WTC11 (cell line): ENCODE results near the gene WDSUB1. TPM values are rescaled to one million over a fixed set of nuclear protein-coding genes. Genes with fewer than 3 reads are reported as not detected.

Experiments used
- ATAC-seq: fragments of 200-7000 bp; cut with Tn5 transposase; 2 replicates; pipeline ENCODE4 v1.10.0; 2021; ENCODE audit warnings: mild to moderate bottlenecking, moderate library complexity
- CTCF ChIA-PET: fragments of 300-600 bp; sonication (Branson Sonifier 250); formaldehyde crosslinking; loops from one replicate; lab custom pipeline; 2021; ENCODE audit warnings: antibody characterized with exemption; lab: Charles Lee
- POLR2A ChIA-PET: fragments of 350-600 bp; sonication (Branson Sonifier 250); formaldehyde crosslinking; loops from one replicate; lab custom pipeline; 2021; ENCODE audit warnings: antibody characterized with exemption; lab: Charles Lee
- DNase-seq: peaks from one replicate; pipeline ENCODE4 v3.0.0; 2021; ENCODE audit warnings: low spot score
- H3K27ac Mint-ChIP-seq: 2 replicates; pipeline ENCODE4 v1.8.0; 2021; ENCODE audit warnings: mixed read lengths
- H3K27me3 Mint-ChIP-seq: 2 replicates; pipeline ENCODE4 v1.8.0; 2021; ENCODE audit warnings: low read depth, mild to moderate bottlenecking, moderate library complexity, mixed read lengths
- H3K36me3 Mint-ChIP-seq: 2 replicates; pipeline ENCODE4 v1.8.0; 2021; ENCODE audit warnings: mixed read lengths
- H3K4me1 Mint-ChIP-seq: 2 replicates; pipeline ENCODE4 v1.8.0; 2022; ENCODE audit warnings: mixed read lengths
- H3K4me3 Mint-ChIP-seq: 2 replicates; pipeline ENCODE4 v1.8.0; 2021; ENCODE audit warnings: mild to moderate bottlenecking, moderate library complexity, mixed read lengths
- H3K9me3 Mint-ChIP-seq: 2 replicates; pipeline ENCODE4 v1.8.0; 2021; ENCODE audit warnings: mixed read lengths
- ELF4 ChIP-seq: sonication (generic); formaldehyde crosslinking; IDR thresholded peaks from 2 replicates; pipeline ENCODE4 v1.8.1; 2022; ENCODE audit warnings: low read depth, mild to moderate bottlenecking, moderate library complexity, missing genetic modification reagents
- FOXP1 ChIP-seq: sonication (generic); formaldehyde crosslinking; IDR thresholded peaks from 2 replicates; pipeline ENCODE4 v1.8.0; 2022; ENCODE audit warnings: missing genetic modification reagents, mild to moderate bottlenecking, moderate library complexity, borderline replicate concordance
- IRF1 ChIP-seq: sonication (generic); formaldehyde crosslinking; IDR thresholded peaks from 2 replicates; pipeline ENCODE4 v1.8.0; 2023; ENCODE audit warnings: missing genetic modification reagents
- SMAD3 ChIP-seq: sonication (generic); formaldehyde crosslinking; IDR thresholded peaks from 2 replicates; pipeline ENCODE4 v1.8.0; 2022; ENCODE audit warnings: missing genetic modification reagents, mild to moderate bottlenecking, borderline replicate concordance
- SOX15 ChIP-seq: fragments of 250-450 bp; sonication (Bioruptor Pico); IDR thresholded peaks from 2 replicates; pipeline ENCODE4 v1.9.0; 2021; ENCODE audit warnings: mild to moderate bottlenecking
- ZMAT4 ChIP-seq: fragments of 250-450 bp; sonication (Bioruptor Pico); IDR thresholded peaks from 2 replicates; pipeline ENCODE4 v1.9.0; 2021; ENCODE audit warnings: mild to moderate bottlenecking
- ZNF121 ChIP-seq: sonication (generic); formaldehyde crosslinking; IDR thresholded peaks from 2 replicates; pipeline ENCODE4 v1.8.0; 2023; ENCODE audit warnings: missing genetic modification reagents
- ZNF263 ChIP-seq: sonication (generic); formaldehyde crosslinking; IDR thresholded peaks from 2 replicates; pipeline ENCODE4 v1.8.1; 2022; ENCODE audit warnings: low read depth, mild to moderate bottlenecking, moderate library complexity, missing genetic modification reagents
- ZNF317 ChIP-seq: sonication (generic); formaldehyde crosslinking; IDR thresholded peaks from 2 replicates; pipeline ENCODE4 v1.8.1; 2023; ENCODE audit warnings: low read depth, mild to moderate bottlenecking, moderate library complexity, missing genetic modification reagents, borderline replicate concordance
- total RNA-seq: library from RNA; stranded (reverse); gene quantifications from 3 replicates; pipeline ENCODE4 v1.2.3, GENCODE V29; 2021
- TF ChIP-seq, protein P1 (sequence below): fragments of 250-450 bp; sonication (Bioruptor Pico); IDR thresholded peaks from 2 replicates; pipeline ENCODE4 v1.9.0; 2021; ENCODE audit warnings: mild to moderate bottlenecking, borderline replicate concordance
- TF ChIP-seq, protein P2 (sequence below): sonication (generic); formaldehyde crosslinking; IDR thresholded peaks from 2 replicates; pipeline ENCODE4 v1.8.0; 2022; ENCODE audit warnings: mild to moderate bottlenecking, missing genetic modification reagents
- TF ChIP-seq, protein P3 (sequence below): sonication (generic); formaldehyde crosslinking; IDR thresholded peaks from 2 replicates; pipeline ENCODE4 v1.8.0; 2023; ENCODE audit warnings: mild to moderate bottlenecking, missing genetic modification reagents
- TF ChIP-seq, protein P4 (sequence below): sonication (generic); formaldehyde crosslinking; conservative IDR thresholded peaks from 2 replicates; pipeline ENCODE4 v1.8.1; 2022; ENCODE audit warnings: mild to moderate bottlenecking, missing genetic modification reagents

WDSUB1 gene
- total RNA-seq, 1 experiment from 2014 or later = 5.8 TPM

DNA sequence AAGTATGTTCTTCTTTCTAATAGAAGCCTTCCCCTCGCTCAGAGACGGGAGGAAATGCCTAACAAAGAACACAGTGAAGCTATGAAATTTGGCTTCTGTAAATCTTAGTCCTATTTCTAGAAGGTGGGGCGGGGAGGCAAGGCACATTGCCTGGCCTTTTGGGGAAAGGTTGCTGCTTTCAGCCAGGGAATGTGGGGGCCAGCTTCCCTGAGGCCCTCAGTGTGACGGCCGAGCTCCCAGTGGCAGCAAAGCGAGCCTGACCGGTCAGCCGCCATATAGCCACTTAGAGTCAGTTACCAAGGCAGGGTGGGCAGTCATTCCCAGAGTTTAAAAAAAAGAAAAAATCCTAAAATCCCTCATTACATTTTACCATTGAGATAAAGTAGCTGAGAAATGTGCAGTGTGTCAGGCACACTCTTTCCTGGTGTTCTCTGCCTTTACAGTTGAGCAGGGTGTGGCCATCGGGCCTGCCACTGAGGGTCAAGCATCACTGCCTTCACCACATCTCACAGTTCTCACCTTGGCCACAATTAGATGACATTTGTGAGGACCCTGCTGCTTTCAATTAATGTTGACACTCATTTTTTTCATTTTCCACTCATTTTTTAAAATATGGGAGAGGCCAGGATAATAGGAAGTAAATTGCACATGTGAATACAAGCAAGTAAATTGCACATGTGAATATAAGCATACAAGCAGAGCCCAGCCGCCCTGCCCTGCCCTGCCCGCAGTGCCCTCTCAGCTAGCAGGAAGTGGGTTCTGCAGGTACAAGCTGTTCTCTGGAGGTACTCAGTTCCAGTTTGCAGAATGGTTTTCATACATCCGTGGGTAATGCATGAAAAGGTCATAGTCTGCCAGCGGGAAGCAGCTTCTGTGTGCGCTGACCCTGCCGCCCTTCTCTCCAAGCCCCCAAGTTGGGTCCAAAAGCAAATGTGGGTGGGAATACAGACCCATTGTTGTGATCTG is 76.9 kb downstream of the WDSUB1 start (continued):
- TF ChIP-seq, protein P1, sequence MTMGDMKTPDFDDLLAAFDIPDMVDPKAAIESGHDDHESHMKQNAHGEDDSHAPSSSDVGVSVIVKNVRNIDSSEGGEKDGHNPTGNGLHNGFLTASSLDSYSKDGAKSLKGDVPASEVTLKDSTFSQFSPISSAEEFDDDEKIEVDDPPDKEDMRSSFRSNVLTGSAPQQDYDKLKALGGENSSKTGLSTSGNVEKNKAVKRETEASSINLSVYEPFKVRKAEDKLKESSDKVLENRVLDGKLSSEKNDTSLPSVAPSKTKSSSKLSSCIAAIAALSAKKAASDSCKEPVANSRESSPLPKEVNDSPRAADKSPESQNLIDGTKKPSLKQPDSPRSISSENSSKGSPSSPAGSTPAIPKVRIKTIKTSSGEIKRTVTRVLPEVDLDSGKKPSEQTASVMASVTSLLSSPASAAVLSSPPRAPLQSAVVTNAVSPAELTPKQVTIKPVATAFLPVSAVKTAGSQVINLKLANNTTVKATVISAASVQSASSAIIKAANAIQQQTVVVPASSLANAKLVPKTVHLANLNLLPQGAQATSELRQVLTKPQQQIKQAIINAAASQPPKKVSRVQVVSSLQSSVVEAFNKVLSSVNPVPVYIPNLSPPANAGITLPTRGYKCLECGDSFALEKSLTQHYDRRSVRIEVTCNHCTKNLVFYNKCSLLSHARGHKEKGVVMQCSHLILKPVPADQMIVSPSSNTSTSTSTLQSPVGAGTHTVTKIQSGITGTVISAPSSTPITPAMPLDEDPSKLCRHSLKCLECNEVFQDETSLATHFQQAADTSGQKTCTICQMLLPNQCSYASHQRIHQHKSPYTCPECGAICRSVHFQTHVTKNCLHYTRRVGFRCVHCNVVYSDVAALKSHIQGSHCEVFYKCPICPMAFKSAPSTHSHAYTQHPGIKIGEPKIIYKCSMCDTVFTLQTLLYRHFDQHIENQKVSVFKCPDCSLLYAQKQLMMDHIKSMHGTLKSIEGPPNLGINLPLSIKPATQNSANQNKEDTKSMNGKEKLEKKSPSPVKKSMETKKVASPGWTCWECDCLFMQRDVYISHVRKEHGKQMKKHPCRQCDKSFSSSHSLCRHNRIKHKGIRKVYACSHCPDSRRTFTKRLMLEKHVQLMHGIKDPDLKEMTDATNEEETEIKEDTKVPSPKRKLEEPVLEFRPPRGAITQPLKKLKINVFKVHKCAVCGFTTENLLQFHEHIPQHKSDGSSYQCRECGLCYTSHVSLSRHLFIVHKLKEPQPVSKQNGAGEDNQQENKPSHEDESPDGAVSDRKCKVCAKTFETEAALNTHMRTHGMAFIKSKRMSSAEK = no peak
- TF ChIP-seq ZNF121 (no peak), IRF1 (CRISPR knock-in tag) (no peak), SOX15 (CRISPR knock-in tag) (no peak), ZMAT4 (no peak), ZNF263 (CRISPR knock-in tag) (no peak), ELF4 (CRISPR knock-in tag) (no peak)
- TF ChIP-seq, protein P2, sequence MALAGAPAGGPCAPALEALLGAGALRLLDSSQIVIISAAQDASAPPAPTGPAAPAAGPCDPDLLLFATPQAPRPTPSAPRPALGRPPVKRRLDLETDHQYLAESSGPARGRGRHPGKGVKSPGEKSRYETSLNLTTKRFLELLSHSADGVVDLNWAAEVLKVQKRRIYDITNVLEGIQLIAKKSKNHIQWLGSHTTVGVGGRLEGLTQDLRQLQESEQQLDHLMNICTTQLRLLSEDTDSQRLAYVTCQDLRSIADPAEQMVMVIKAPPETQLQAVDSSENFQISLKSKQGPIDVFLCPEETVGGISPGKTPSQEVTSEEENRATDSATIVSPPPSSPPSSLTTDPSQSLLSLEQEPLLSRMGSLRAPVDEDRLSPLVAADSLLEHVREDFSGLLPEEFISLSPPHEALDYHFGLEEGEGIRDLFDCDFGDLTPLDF = no peak

DNA sequence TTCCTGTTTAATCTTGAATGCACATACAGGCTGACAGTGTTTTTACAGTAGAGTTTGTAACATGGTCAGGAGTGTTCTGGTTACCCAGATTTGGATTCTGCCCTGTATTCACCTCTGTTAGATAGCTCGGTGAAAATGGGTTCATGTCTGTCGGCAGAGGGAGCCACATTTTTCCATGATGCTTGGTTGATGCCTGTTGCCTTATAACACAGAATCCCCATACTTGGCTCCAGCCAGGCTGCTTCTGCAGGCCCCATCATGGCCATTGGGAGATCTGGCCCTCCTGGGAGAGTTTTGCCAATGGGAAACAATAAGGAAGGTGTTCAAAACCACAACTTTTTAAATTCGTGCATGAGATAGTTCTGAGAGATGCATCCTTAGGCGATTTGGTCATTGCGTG is 78.1 kb downstream of the WDSUB1 start:
- no peak for DNase-seq
- CTCF ChIA-PET = interaction anchor here (1.0 kb wide), 1 partner anchor 8 kb away, joined by 3 read pairs; no protein-coding TSS in a partner anchor

More for the DNA sequence above, 78.1 kb downstream of the WDSUB1 start:
- H3K36me3 Mint-ChIP-seq = no peaks in the 10 kb centered on the region
- no peak for ATAC-seq
- H3K4me3 Mint-ChIP-seq = no peak overlapping the region
- no peaks in the 10 kb centered on the region for H3K9me3 Mint-ChIP-seq
- no peak overlapping the region for H3K27ac Mint-ChIP-seq
- peaks cover 18% of the 10 kb centered on the region for H3K4me1 Mint-ChIP-seq
- peaks cover 59% of the 10 kb centered on the region for H3K27me3 Mint-ChIP-seq
- POLR2A ChIA-PET = no interaction called here
- TF ChIP-seq ZNF317 (CRISPR knock-in tag) (no peak), FOXP1 (CRISPR knock-in tag) (no peak), SMAD3 (CRISPR knock-in tag) (no peak)
- TF ChIP-seq, protein P3, sequence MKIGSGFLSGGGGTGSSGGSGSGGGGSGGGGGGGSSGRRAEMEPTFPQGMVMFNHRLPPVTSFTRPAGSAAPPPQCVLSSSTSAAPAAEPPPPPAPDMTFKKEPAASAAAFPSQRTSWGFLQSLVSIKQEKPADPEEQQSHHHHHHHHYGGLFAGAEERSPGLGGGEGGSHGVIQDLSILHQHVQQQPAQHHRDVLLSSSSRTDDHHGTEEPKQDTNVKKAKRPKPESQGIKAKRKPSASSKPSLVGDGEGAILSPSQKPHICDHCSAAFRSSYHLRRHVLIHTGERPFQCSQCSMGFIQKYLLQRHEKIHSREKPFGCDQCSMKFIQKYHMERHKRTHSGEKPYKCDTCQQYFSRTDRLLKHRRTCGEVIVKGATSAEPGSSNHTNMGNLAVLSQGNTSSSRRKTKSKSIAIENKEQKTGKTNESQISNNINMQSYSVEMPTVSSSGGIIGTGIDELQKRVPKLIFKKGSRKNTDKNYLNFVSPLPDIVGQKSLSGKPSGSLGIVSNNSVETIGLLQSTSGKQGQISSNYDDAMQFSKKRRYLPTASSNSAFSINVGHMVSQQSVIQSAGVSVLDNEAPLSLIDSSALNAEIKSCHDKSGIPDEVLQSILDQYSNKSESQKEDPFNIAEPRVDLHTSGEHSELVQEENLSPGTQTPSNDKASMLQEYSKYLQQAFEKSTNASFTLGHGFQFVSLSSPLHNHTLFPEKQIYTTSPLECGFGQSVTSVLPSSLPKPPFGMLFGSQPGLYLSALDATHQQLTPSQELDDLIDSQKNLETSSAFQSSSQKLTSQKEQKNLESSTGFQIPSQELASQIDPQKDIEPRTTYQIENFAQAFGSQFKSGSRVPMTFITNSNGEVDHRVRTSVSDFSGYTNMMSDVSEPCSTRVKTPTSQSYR (CRISPR knock-in tag) = no peak
- TF ChIP-seq, protein P4, sequence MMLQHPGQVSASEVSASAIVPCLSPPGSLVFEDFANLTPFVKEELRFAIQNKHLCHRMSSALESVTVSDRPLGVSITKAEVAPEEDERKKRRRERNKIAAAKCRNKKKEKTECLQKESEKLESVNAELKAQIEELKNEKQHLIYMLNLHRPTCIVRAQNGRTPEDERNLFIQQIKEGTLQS (CRISPR knock-in tag) = no peak
